ENCODE data around the gene ZFYVE28.

GRCh38 chr4:2423695-2424094 is 5.2 kb upstream of the ZFYVE28 start:
- TF ChIP-seq, protein P1, sequence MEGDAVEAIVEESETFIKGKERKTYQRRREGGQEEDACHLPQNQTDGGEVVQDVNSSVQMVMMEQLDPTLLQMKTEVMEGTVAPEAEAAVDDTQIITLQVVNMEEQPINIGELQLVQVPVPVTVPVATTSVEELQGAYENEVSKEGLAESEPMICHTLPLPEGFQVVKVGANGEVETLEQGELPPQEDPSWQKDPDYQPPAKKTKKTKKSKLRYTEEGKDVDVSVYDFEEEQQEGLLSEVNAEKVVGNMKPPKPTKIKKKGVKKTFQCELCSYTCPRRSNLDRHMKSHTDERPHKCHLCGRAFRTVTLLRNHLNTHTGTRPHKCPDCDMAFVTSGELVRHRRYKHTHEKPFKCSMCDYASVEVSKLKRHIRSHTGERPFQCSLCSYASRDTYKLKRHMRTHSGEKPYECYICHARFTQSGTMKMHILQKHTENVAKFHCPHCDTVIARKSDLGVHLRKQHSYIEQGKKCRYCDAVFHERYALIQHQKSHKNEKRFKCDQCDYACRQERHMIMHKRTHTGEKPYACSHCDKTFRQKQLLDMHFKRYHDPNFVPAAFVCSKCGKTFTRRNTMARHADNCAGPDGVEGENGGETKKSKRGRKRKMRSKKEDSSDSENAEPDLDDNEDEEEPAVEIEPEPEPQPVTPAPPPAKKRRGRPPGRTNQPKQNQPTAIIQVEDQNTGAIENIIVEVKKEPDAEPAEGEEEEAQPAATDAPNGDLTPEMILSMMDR (IDR thresholded peaks at IDR 0.05), result no peak
- TF ChIP-seq POLR2AphosphoS5 (IDR thresholded peaks at IDR 0.05), result no peak
